Chondrocyte (in vitro differentiated cells): ENCODE measurements around the gene TRIM41. TPM values are rescaled to one million over a fixed set of nuclear protein-coding genes. Genes with fewer than 3 reads are reported as not detected.
A peak's percentile ranks its signal among the peaks of the same experiment; 100 is the strongest.

Experiments used
- DNase-seq: peaks from one replicate; pipeline ENCODE4 v3.0.0; 2021; ENCODE audit warnings: mixed read lengths, low spot score
- H3K27ac Mint-ChIP-seq: one replicate; pipeline ENCODE4 v1.8.0; 2021; ENCODE audit warnings: mild to moderate bottlenecking, moderate library complexity, mixed read lengths; ENCODE audit not compliant: unreplicated experiment
- H3K27me3 Mint-ChIP-seq: 2 replicates; pipeline ENCODE4 v1.8.0; 2021; ENCODE audit warnings: low read depth, mixed read lengths
- H3K36me3 Mint-ChIP-seq: 2 replicates; pipeline ENCODE4 v1.8.0; 2021; ENCODE audit warnings: low read depth, mixed read lengths
- H3K4me1 Mint-ChIP-seq: 2 replicates; pipeline ENCODE4 v1.8.0; 2021; ENCODE audit warnings: low read depth, mild to moderate bottlenecking, mixed read lengths
- H3K4me3 Mint-ChIP-seq: one replicate; pipeline ENCODE4 v1.8.0; 2021; ENCODE audit warnings: mild to moderate bottlenecking, moderate library complexity, mixed read lengths; ENCODE audit not compliant: unreplicated experiment
- H3K9me3 Mint-ChIP-seq: 2 replicates; pipeline ENCODE4 v1.8.0; 2021; ENCODE audit warnings: low read depth, mixed read lengths
- total RNA-seq: library from RNA; stranded (reverse); gene quantifications from 3 replicates; pipeline ENCODE4 v1.2.1, GENCODE V29; 2021
- TF ChIP-seq, protein P1 (sequence below): fragments of 200-600 bp; sonication (generic); IDR thresholded peaks from 2 replicates; pipeline ENCODE4 v1.5.0; 2021; ENCODE audit warnings: antibody characterized with exemption, mild to moderate bottlenecking, moderate library complexity

The TRIM41 gene
- total RNA-seq, 1 donor from 2014 or later, result 19.3 TPM

DNA sequence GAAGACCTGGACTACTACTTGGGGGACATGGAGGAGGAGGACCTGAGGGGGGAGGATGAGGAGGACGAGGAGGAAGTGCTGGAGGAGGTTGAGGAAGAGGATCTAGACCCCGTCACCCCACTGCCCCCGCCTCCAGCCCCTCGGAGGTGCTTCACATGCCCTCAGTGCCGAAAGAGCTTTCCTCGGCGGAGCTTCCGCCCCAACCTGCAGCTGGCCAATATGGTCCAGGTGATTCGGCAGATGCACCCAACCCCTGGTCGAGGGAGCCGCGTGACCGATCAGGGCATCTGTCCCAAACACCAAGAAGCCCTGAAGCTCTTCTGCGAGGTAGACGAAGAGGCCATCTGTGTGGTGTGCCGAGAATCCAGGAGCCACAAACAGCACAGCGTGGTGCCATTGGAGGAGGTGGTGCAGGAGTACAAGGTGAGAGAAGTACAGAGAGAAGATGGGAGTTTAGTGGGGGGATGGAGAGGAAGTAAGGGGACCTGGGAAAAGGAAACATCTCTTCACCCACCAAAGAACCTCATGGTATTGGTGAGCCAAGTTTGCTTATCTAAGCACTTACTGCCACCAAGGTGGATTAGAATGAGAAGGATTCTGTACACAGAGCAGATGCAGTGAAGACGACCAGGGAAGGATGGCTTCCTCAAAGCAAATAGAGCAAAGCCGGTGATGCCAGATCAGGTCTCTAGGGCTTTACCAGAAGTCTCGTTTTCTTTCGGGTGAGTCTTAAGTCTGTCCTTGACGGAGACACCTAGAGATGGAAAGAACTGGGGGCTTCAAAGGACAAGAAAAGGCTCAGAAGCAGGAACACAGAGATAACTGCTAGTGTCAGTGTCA lies 1.5 kb downstream of the TRIM41 start:
- TF ChIP-seq, protein P1, sequence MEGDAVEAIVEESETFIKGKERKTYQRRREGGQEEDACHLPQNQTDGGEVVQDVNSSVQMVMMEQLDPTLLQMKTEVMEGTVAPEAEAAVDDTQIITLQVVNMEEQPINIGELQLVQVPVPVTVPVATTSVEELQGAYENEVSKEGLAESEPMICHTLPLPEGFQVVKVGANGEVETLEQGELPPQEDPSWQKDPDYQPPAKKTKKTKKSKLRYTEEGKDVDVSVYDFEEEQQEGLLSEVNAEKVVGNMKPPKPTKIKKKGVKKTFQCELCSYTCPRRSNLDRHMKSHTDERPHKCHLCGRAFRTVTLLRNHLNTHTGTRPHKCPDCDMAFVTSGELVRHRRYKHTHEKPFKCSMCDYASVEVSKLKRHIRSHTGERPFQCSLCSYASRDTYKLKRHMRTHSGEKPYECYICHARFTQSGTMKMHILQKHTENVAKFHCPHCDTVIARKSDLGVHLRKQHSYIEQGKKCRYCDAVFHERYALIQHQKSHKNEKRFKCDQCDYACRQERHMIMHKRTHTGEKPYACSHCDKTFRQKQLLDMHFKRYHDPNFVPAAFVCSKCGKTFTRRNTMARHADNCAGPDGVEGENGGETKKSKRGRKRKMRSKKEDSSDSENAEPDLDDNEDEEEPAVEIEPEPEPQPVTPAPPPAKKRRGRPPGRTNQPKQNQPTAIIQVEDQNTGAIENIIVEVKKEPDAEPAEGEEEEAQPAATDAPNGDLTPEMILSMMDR, result no peak
- H3K9me3 Mint-ChIP-seq, result no peaks in the 10 kb centered on the region
- H3K36me3 Mint-ChIP-seq, result peaks cover 2% of the 10 kb centered on the region
- DNase-seq, result no peak
- peak overlapping the region; percentile 92 for H3K4me3 Mint-ChIP-seq
- H3K27ac Mint-ChIP-seq, result peak overlapping the region; percentile 97
- H3K4me1 Mint-ChIP-seq, result peaks cover 35% of the 10 kb centered on the region
- H3K27me3 Mint-ChIP-seq, result no peaks in the 10 kb centered on the region

DNA sequence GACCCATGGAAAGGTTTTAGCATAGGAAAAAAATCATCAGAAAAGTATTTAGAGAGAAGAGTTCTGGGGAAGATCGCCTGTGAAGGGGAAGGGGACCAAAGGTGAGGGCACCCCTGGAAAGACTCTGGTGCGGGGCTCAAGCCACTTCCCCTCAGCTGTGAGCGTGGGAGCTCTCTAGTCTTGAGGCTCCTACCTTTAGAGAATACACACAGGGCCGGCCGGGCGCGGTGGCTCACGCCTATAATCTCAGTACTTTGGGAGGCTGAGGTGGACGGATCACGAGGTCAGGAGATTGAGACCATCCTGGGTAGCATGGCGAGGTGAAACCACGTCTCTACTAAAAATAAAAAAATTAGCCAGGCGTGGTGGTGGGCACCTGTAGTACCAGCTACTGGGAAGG lies 6.9 kb downstream of the TRIM41 start:
- TF ChIP-seq, protein P1, result no peak
- H3K4me3 Mint-ChIP-seq, result no peak overlapping the region
- peaks cover 7% of the 10 kb centered on the region for H3K4me1 Mint-ChIP-seq
- no peak overlapping the region for H3K27ac Mint-ChIP-seq
- H3K9me3 Mint-ChIP-seq, result no peaks in the 10 kb centered on the region
- no peak for DNase-seq
- H3K36me3 Mint-ChIP-seq, result peaks cover 10% of the 10 kb centered on the region
- H3K27me3 Mint-ChIP-seq, result no peaks in the 10 kb centered on the region

DNA sequence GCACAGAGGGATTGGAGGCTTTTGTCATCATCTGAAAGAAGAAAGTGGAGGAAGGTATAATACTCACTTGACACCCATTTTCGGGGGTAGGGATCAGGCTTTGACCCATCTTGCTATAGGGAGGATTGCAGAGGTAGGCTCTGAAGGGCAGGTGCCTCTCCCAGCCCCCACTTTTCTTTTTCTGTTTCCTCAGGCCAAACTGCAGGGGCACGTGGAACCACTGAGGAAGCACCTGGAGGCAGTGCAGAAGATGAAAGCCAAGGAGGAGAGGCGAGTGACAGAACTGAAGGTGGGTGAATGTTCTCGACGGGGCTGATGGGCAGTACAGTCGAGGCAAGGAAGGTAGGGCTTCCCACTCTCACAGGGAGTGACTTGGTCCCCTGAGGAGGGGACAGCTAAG lies 7.5 kb downstream of the TRIM41 start:
- peaks cover 6% of the 10 kb centered on the region for H3K4me1 Mint-ChIP-seq
- no peak for DNase-seq
- H3K9me3 Mint-ChIP-seq, result no peaks in the 10 kb centered on the region
- no peak overlapping the region for H3K4me3 Mint-ChIP-seq
- H3K27ac Mint-ChIP-seq, result no peak overlapping the region
- H3K36me3 Mint-ChIP-seq, result peaks cover 12% of the 10 kb centered on the region
- TF ChIP-seq, protein P1, result no peak
- no peaks in the 10 kb centered on the region for H3K27me3 Mint-ChIP-seq

DNA sequence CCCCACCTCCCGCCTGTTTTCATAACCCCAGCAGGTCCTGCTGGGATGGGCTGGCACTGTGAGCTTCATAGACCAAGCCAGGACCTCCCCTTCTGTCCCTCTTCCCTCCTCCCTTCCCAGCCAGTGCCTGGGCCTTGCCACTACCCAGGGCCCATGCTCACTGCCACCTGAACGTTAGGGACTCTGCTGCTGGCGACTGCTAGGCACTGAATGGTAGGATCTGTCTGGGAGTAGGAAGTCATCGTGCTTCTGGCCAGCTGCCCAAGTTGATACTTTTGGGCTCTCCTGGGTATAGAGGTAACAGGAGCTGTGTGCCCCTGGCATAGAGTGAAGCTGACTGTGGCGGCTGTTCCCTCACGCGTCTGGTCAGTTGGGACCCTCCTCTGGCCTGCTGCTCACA lies 8.4 kb downstream of the TRIM41 start:
- peaks cover 16% of the 10 kb centered on the region for H3K36me3 Mint-ChIP-seq
- H3K4me3 Mint-ChIP-seq, result no peak overlapping the region
- TF ChIP-seq, protein P1, result no peak
- no peaks in the 10 kb centered on the region for H3K27me3 Mint-ChIP-seq
- H3K4me1 Mint-ChIP-seq, result peaks cover 2% of the 10 kb centered on the region
- no peak overlapping the region for H3K27ac Mint-ChIP-seq
- H3K9me3 Mint-ChIP-seq, result no peaks in the 10 kb centered on the region
- DNase-seq, result no peak

DNA sequence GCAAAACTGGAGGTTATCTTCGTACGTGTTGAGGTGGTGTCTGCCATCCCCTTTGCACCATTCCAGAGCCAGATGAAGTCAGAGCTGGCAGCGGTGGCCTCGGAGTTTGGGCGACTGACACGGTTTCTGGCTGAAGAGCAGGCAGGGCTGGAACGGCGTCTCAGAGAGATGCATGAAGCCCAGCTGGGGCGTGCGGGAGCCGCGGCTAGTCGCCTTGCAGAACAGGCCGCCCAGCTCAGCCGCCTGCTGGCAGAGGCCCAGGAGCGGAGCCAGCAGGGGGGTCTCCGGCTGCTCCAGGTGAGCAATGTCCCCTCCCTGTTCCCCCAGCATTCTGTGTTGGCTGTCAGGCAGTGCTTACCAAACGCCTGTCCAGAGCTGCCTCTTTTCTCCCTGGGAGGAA lies 9.5 kb downstream of the TRIM41 start:
- H3K9me3 Mint-ChIP-seq, result no peaks in the 10 kb centered on the region
- H3K4me1 Mint-ChIP-seq, result peaks cover 2% of the 10 kb centered on the region
- no peak for DNase-seq
- no peak overlapping the region for H3K27ac Mint-ChIP-seq
- TF ChIP-seq, protein P1, result no peak
- H3K36me3 Mint-ChIP-seq, result peaks cover 26% of the 10 kb centered on the region
- no peak overlapping the region for H3K4me3 Mint-ChIP-seq
- H3K27me3 Mint-ChIP-seq, result no peaks in the 10 kb centered on the region
